Stimulated activated CD4-positive, alpha-beta T cell treated with anti-CD3 and anti-CD28 coated beads, TNF-alpha, amount 100 ng/mL, for 4 hours (primary cell): ENCODE measurements around the gene NTM.

Experiments used
- DNase-seq, 3 experiments: peaks; one replicate each; pipeline ENCODE4 v3.0.0-alpha.2; 2020; ENCODE audit warnings: low read depth in 3 of 3

Gene NTM

DNA sequence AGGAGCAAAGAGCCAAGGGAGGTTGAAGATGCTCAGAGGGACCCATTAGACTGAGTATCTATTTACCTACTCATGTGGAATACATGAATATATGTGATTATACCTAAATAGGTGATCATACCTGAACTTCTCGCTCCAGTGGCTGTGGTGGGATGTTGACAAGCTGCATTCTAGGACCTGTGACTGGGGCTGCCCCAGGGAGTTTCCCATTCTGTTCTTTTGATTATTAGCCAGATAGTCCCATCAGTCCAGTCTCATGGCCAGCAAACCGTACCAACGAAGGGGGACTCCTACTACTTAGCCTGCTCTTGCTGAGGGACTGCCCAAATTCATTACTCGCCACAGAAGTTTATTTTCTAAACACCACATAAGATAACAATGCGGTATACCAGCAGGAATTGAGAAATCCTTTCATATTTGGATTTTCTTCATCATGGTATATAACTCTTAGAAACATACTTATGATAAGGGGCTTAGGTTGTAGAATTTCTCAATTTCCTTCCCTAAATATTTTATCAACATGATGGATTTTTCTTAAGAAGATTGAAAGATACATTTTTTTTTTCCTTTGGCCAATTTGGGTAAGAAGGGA, 273.9 kb downstream of the NTM start:
- DNase-seq: no peak

DNA sequence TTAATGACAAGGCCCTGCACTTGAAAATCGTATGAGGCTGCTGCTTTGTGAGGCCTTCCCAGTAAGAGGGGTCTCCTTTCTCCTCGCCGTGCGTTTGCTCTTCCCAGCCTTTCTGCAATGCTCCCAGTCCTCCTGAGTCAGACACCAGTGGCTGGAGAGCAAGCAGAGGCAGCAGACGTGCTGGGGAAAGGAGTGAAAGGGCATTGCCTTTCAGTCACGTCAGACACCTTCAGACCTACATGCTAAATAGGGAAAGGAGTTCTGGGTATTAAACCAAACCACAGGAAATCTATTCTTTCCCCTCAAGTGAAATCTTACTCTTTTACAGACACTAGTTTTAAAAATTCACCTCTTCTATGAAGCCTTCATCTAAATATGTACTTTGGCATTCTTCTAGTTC, 274.8 kb downstream of the NTM start:
- DNase-seq: no peak

DNA sequence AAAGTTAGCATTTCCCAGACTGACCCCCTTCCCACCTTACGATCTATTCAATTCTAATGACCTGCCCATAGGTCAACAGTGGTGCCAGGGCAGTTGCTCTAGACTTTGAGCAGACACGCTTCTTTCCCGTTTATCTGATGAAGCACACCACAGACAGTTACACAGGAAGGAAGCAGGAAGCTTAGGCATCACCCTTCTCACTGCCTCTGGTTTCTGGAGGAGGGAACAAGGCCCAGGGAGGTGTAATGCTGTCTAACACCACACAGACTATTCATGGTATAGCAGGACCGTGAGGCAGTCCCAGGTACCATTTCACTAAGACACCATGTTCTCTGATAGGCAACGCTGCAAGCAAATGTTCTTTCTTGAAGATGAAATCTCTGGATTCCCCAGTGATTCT, 279.4 kb downstream of the NTM start:
- no peak for DNase-seq

DNA sequence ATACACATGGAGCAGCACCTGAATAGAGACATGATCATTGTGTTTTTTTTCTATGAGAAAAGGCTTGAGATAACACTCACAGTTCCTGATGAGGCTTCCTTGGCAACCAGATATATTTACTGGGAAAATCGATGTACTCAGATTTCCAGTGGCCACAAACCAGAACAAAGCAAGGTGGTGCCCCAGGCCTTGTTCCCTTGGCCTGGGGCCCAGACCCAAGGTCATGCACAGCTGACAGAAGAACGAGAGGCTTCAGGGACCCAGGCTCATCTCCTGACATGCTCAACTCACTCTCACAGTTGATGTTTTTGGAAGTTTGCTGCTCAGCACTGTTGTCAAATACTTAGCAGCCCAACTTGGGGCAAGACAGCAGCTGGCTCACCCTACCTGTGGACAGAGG, 281.8 kb downstream of the NTM start:
- no peak for DNase-seq

DNA sequence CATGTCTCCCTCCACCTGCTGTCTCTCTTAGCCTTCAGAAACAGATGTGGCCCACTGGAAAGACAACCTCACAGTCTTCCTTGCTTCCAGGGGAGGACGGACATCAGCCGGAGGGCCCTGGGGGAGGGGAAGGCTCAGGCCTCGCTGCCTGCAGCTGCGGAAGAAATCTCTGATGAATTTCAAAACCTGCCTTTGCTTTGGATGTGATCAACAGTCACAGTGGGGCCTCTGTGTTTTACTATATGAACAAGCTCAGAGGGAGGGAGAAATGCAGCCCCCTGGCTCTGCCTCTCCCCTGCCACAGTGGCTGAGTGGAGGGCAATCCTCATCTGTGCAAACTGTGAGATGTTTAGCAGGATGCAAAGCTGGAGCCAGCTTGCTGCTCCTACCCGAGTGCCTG, 282.8 kb downstream of the NTM start:
- no peak for DNase-seq

DNA sequence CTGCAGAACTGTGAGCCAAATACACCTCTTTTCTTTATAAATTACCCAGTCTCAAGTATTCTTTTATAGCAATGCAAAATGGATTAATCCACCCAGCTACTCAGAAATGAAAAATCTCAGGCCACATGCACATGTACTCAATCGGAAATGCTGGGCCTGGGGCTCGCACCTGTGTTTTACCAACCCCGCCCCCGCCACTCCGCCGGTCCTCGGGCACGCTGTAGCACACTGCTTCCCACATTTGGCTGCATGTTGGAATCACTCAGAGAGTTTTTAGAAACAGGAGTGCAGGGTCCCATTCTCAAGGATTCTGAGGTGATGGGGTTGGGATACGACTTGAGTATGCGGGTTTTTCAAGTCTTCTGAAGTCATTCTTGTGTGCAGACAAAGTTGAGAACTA, 284.4 kb downstream of the NTM start:
- DNase-seq: no peak

DNA sequence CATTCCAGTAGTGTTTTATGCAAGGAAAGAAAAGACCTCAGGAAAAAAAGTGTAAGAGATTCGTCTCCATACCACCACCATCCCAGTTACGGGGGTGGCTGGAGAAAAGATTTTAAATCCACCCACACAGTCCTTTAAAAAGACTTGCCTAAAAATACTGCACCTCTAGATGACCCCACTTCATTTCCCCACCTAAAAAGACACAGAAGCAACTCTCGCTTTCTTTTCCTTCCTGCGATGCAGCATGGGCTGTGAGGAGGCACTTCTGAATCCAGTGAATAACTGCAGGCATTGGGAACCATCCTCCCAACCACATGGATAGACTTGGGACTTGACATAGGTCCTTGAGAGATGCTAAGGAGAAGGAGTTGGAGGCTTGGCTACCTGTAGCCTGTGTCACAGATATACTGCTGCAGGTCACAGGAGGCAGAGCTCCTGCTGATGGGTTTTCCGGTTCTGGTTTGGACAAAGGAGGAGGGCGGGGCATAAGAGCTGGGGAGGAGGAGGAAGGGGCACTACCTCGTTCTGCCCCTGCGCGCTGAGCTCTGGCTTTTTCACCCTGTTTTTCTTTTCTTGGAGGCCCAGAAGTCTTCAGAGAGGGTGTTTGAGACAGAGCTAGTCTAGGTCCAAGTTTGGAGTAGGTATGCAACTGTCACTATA, 285.9 kb downstream of the NTM start:
- DNase-seq: no peak

DNA sequence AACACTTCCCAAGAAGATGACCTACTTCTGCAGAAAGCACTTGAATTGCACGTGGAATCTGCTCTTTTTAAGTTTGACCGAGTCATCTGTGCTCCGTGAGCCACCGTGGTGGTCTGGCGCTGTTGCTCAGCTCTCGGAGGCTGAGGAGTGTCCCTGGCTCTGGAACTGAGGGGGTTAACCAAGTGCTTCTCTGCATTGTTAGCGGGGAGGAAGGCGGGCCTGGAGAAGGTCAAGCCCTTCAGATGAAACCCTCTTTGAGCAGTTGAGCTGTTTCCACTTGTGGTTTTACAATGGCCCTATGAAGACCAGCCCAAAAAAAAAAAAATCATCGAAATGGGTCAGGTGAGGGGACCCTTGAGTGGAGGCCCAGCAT, 286.4 kb downstream of the NTM start:
- no peak for DNase-seq

DNA sequence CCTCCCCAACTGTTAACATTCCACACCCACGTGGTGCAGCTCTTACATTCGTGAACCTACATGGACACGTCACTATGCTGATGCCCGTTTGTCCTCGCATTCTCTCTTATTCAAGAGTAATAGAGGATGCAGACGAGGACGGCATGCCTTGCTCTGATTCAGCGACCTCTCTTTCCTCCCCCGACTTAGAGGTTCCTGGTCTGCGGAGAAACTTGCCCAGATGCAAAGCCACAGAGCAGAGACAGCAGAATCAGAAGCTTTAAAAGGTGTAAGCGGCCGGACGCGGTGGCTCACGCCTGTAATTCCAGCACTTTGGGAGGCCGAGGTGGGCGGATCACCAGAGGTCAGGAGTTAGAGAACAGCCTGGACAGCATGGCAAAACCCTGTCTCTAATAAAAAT, 288.0 kb downstream of the NTM start:
- no peak for DNase-seq

DNA sequence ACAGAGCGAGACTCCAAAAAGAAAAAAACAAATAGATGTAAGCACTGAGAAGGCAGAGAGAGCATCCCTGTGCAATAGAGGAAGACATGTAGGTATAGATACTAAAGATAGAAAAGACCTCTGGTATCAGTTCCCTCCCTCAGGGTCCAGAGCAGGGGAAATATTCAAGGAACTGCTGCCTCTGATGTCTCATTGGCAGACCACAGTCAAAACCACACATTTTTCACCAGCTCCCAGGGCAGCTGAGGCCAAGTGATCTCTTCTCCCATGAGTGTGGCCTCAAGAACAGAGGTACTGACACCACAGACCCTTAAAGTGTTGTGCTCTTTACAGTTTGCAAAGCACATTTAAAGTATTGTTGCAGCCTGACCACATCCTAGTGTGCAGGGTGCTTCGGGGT, 288.5 kb downstream of the NTM start:
- no peak for DNase-seq

DNA sequence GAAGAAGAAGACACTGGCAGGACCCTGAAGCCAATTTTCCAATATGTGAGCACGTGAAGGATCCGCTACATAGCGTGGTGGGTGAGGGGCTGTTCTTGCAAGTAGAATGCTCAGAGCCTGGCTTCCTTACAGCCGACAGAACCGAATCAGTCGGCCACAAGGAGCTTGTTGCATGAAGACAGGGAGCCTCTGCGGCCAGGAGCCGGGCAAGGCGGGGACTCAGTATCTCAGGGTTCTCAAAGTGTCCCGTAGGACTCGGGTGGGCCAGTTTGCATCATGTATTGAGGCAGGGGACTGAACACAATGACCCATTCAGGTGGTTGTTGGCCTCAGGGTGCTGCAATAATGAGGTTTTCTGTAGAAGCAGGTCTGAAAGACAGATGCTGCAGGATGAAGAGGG, 289.5 kb downstream of the NTM start:
- no peak for DNase-seq

DNA sequence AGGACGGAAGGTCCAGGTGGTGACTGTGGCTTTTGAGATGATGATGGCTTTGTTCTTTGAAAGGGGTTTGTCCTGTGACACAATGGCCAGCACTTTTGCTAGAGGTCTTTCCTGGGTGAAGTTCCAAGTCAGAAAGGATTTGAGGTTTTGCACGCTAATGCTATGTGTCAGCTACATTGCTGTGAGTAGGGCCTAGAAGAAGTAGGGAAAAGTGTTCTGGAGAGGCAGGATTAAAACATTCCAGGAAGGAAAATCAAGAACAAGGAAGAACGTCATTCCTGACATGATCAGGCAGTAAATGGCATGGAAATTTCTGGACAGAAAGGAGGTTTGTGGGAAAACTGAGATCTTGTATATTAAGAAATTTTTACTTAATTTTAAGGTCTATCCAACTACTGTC, 290.7 kb downstream of the NTM start:
- DNase-seq: no peak

DNA sequence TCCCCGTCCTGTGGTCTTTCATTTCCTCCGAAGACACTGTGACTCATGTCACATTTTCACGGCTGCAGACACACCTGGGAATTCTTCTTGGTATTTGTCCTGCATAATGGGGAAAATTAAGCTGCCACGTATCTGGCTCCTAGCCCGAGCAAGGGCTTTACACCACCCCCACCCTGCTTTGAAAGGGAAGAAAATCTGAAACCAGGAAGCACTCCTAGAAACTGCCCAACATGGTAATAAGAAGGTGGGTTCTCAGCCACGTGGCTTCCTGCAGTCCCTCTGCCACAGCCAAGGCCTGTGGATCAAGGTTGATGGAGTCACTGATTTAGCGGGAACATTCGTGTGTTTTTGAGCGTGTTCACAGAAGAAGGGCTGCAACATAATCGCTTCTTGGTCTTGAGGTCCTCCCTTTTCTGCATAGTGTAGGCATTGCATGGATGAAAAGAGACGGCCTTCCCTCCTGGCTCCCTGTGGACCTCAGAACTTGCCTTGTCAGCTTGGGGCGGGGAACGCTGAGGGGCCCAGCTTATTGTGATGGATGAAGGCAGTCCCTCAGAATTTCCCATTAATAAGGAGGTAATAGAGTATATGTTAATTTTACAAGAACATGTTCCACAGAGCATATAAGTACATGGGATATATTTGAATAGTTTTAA, 292.0 kb downstream of the NTM start:
- DNase-seq: no peak

DNA sequence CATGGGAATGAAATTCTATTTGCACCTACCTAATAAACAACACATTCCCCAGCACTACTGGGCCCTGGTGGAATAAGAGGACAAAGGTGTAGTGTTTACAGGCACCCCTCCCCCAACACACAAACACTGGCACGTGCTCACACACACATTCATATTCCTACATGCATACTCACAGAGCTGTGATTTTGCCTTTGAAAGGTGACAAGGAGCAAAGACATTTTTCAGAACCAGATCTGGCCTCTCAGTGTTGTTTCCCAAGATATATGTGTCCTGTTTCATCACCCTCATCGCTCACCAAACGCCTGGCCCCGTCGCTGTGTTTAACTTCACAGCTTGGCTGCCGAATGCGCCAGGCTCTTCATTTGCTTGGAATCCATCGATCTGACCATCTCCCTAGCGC, 292.6 kb downstream of the NTM start:
- no peak for DNase-seq

DNA sequence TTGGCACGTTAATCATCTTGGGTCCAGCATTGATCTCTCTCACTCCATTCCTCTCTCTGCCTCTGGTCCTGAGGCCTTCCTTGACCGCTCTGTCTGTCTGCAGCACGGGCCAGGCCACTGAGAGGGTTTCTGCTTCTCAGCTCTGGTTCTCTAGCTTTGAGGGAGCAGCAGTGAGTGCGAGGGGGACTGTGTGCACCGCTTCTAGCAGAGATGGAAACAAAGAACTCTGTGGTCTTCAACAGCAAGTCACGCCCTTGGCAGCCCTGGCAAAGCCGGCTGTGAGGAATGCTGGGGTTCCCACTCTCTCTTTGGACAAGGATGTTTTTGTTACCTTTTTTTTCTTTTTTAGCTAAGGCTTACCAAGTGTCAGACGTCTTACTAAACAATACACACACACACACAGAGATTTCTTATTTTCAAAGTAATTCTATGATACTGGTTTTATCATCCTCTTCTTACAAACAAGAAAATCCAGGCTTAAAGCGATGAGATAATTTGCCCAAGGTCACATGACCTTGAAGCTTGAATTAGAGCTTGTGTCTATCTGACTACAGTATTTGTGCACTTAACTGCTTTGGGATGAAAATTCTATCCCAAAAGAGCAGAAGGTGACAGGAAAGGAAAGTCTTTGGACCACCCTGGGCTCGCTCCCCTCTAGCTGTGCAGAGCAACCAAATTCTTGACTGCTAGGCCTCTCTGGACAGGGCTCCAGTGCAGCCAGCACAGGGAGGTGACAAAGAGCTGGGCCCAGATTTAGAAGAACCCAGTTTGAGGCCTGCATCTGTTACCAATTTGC, 293.2 kb downstream of the NTM start:
- DNase-seq: no peak

DNA sequence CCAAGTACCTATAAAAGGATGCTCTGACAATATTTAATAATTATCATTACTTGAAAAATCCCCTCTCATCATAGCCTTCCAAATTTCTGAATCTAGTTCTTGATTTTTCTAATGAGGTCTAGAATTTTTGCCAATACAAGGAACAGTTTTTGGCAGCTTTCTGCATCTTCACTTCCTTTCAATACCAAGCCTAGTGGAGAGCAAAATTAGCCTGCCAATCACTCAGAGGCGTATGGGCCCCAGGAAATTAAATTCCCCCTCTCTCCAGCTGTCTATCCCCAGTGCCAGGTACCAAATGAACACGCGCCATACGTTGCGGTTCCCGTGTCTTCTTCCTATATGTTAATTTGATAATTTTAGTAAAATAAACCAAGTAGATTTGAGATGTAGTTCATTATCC, 293.9 kb downstream of the NTM start:
- no peak for DNase-seq

DNA sequence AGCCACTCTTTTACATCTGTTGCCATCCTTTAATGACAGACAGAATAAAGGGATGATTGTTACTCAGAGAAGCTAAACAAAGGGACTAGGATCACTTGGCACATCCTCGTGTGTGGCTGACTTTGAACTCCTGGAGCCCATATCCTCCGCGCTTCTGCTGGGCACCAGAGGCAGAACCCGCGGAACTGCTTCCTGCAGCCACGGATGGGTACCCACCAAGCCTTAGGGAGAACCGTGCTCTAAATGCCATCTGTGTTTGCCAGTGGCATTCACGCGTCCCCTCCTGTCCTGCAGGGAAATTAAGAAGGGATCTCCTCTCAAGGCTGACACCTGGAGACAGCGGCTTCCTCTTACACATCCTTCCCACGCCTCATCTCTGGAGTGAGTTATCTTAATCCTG, 294.4 kb downstream of the NTM start:
- DNase-seq: no peak

DNA sequence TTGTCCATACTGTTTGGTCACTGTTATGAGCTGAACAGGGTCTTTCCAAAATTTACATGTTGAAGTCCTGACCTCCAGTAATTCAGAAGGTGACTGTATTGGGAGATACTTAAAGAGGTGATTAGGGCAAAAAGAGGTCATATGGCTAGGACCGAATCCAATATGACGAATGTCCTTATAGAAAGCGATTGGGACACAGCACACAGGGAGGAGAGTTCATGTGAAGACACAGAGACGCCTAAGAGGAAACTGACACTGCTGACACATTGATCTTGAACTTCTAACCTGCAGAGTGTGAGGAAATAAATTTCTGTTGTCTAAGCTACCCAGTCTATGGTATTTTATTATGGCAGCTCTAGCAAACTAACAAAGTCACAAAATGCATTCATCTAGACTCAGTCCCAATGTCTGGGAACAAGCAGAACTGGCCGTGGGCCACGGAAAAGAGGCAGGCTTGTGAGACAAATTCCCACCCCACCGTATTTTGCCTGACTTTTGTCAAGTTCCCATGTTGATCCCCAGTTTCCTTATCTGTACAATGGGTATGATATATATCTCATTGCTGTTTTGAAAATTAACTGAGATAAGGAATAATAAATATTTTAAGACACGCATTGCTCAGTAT, 295.0 kb downstream of the NTM start:
- DNase-seq: no peak

DNA sequence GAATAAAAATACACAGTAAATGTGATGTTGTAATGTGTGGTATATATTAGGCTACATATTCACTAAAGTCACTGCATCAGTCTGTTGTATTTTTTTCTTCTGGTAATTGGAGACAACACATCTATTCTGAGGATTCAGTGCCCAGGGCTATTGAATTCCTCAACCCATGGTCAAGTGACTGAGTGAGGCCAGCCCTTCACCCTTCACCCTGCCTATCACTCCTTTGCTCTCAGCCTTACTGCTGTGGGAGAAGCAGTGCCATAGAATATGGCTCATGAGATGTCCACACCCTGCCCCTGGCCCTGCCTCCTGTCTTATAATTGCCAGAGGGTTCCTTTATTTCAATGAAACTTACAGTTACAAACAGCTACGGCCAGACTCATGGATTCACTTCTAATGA, 295.6 kb downstream of the NTM start:
- DNase-seq: no peak

DNA sequence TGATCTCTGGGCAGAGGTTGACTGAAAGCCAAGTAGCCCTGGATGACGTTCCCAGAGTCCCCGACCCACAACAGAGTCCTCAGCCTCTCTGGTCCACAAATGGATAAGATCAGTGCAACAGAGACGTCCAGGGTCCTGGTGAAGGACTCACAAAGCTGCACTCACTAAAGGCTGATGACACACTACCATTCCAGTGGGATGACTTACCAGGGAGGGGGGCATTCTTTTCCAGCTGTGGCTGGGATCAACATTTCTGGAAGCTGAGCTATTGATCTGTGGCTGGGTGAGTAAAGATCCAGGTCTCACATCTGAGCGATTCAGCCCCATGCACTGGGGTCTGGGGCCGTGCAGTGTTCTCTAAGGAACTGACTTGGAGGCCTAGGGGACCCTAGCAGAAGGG, 296.2 kb downstream of the NTM start:
- no peak for DNase-seq

DNA sequence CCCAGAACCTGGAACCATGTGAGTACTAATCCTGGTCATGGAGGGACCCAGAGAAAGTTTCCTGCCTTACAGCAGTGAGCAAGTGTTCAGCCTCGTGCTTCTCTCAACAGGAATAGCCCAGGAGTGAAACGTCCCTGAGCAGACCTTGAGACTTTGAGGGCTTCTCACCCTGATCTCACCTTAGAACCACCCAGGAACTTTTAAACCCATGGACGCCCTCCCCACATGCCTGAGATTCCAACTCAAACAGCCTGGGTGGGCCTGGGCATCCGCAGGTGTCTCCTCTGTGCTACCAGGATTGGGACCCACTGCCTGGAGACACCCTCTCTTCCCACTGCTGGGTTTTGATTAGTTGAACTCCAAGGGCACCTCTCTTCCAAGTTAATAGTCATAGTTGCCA, 297.2 kb downstream of the NTM start:
- no peak for DNase-seq
